Measurements from ENCODE around the gene ABCA2.

Gene ABCA2

GRCh38 chr9:136962163-136962562 is 65.9 kb downstream of the ABCA2 start:
- H3K4me2 ChIP-seq (ENCODE audit: low read depth, low read length, poor library complexity, severe bottlenecking), result no peak overlapping the region
- TF ChIP-seq EZH2phosphoT487 (IDR thresholded peaks at IDR 0.05; ENCODE audit: borderline replicate concordance), result no peak
- TF ChIP-seq CTCF (conservative IDR thresholded peaks at IDR 0.05; ENCODE audit: low read length), result no peak
- no peaks in the 10 kb centered on the region for H3K79me2 ChIP-seq (ENCODE audit: insufficient read depth, low read length)
- H3K4me3 ChIP-seq (ENCODE audit: low read length, poor library complexity, severe bottlenecking), result no peak overlapping the region
- H2AFZ ChIP-seq (ENCODE audit: low read length), result no peak overlapping the region
- H3K9me2 ChIP-seq (replicated peaks; ENCODE audit: low read depth, low read length), result no peaks in the 10 kb centered on the region
- H3K4me1 ChIP-seq (ENCODE audit: insufficient read depth, low read length, poor library complexity, severe bottlenecking), result peaks cover 9% of the 10 kb centered on the region
- no peaks in the 10 kb centered on the region for H3K36me3 ChIP-seq (ENCODE audit: insufficient read depth, low read length)
- no peaks in the 10 kb centered on the region for H4K20me1 ChIP-seq (ENCODE audit: insufficient read depth, low read length, poor library complexity, severe bottlenecking)
- no peaks in the 10 kb centered on the region for H3K27me3 ChIP-seq (ENCODE audit: insufficient read depth, low read length, poor library complexity, severe bottlenecking)
- H3F3A ChIP-seq (ENCODE audit: low read depth), result no peaks in the 10 kb centered on the region
- H3K9me3 ChIP-seq (ENCODE audit: insufficient read depth, low read depth, low read length), result no peaks in the 10 kb centered on the region
- no peak overlapping the region for H3K9ac ChIP-seq (ENCODE audit: low read depth, low read length, poor library complexity, severe bottlenecking)

- H3K27me3 ChIP-seq (ENCODE audit: insufficient read depth, low read length, poor library complexity, severe bottlenecking), result no peaks in the 10 kb centered on the region
- H3K9ac ChIP-seq (ENCODE audit: low read depth, low read length, poor library complexity, severe bottlenecking), result no peak overlapping the region
- no peaks in the 10 kb centered on the region for H3K79me2 ChIP-seq (ENCODE audit: insufficient read depth, low read length)
- no peak overlapping the region for H3K4me3 ChIP-seq (ENCODE audit: low read length, poor library complexity, severe bottlenecking)
- H4K20me1 ChIP-seq (ENCODE audit: insufficient read depth, low read length, poor library complexity, severe bottlenecking), result no peaks in the 10 kb centered on the region
- TF ChIP-seq EZH2phosphoT487 (IDR thresholded peaks at IDR 0.05; ENCODE audit: borderline replicate concordance) (no peak), CTCF (conservative IDR thresholded peaks at IDR 0.05; ENCODE audit: low read length) (no peak)
- no peaks in the 10 kb centered on the region for H3K9me3 ChIP-seq (ENCODE audit: insufficient read depth, low read depth, low read length)
- H3K4me2 ChIP-seq (ENCODE audit: low read depth, low read length, poor library complexity, severe bottlenecking), result no peak overlapping the region
- no peak overlapping the region for H2AFZ ChIP-seq (ENCODE audit: low read length)
- no peaks in the 10 kb centered on the region for H3K36me3 ChIP-seq (ENCODE audit: insufficient read depth, low read length)
- H3K9me2 ChIP-seq (replicated peaks; ENCODE audit: low read depth, low read length), result no peaks in the 10 kb centered on the region
- H3K4me1 ChIP-seq (ENCODE audit: insufficient read depth, low read length, poor library complexity, severe bottlenecking), result peaks cover 9% of the 10 kb centered on the region
- H3F3A ChIP-seq (ENCODE audit: low read depth), result no peaks in the 10 kb centered on the region
These were observed 66.6 kb downstream of the ABCA2 start for GRCh38 chr9:136961279-136962065.

- H3K9me2 ChIP-seq (replicated peaks; ENCODE audit: low read depth, low read length), result no peaks in the 10 kb centered on the region
- peaks cover 5% of the 10 kb centered on the region for H3K4me1 ChIP-seq (ENCODE audit: insufficient read depth, low read length, poor library complexity, severe bottlenecking)
- no peak overlapping the region for H3K4me3 ChIP-seq (ENCODE audit: low read length, poor library complexity, severe bottlenecking)
- no peaks in the 10 kb centered on the region for H3K36me3 ChIP-seq (ENCODE audit: insufficient read depth, low read length)
- TF ChIP-seq EZH2phosphoT487 (IDR thresholded peaks at IDR 0.05; ENCODE audit: borderline replicate concordance), result no peak
- no peak for TF ChIP-seq CTCF (conservative IDR thresholded peaks at IDR 0.05; ENCODE audit: low read length)
- H4K20me1 ChIP-seq (ENCODE audit: insufficient read depth, low read length, poor library complexity, severe bottlenecking), result no peaks in the 10 kb centered on the region
- H3K79me2 ChIP-seq (ENCODE audit: insufficient read depth, low read length), result no peaks in the 10 kb centered on the region
- H3F3A ChIP-seq (ENCODE audit: low read depth), result no peaks in the 10 kb centered on the region
- H3K9me3 ChIP-seq (ENCODE audit: insufficient read depth, low read depth, low read length), result no peaks in the 10 kb centered on the region
- no peaks in the 10 kb centered on the region for H3K27me3 ChIP-seq (ENCODE audit: insufficient read depth, low read length, poor library complexity, severe bottlenecking)
- H2AFZ ChIP-seq (ENCODE audit: low read length), result no peak overlapping the region
- H3K9ac ChIP-seq (ENCODE audit: low read depth, low read length, poor library complexity, severe bottlenecking), result no peak overlapping the region
- no peak overlapping the region for H3K4me2 ChIP-seq (ENCODE audit: low read depth, low read length, poor library complexity, severe bottlenecking)
These were observed 67.1 kb downstream of the ABCA2 start for GRCh38 chr9:136960938-136961275.
